Measurements from ENCODE around the gene ITGAE.

DNA sequence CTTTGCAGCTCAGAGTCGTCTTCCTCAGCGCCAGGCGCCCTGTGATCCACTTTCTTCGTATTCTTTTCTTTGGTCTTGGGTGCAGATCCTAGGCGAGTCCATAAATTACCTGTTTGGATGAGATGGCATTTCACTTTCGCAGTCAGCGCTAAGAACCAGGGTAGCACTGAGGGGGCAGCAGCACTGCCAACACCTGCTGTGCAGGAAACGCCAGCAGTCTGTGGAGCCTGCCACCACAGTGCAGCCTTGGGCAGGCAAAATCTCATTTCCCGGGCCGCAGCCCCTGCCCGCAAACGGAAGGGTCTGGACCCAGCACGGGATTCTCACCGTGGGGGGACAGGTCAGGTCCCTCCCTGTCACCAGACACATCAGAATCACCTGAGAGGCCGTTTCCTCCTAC is 12.2 kb upstream of the ITGAE start:
- TF ChIP-seq, protein P1, sequence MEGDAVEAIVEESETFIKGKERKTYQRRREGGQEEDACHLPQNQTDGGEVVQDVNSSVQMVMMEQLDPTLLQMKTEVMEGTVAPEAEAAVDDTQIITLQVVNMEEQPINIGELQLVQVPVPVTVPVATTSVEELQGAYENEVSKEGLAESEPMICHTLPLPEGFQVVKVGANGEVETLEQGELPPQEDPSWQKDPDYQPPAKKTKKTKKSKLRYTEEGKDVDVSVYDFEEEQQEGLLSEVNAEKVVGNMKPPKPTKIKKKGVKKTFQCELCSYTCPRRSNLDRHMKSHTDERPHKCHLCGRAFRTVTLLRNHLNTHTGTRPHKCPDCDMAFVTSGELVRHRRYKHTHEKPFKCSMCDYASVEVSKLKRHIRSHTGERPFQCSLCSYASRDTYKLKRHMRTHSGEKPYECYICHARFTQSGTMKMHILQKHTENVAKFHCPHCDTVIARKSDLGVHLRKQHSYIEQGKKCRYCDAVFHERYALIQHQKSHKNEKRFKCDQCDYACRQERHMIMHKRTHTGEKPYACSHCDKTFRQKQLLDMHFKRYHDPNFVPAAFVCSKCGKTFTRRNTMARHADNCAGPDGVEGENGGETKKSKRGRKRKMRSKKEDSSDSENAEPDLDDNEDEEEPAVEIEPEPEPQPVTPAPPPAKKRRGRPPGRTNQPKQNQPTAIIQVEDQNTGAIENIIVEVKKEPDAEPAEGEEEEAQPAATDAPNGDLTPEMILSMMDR (IDR thresholded peaks at IDR 0.05) = no peak
- TF ChIP-seq POLR2A (IDR thresholded peaks at IDR 0.05) = no peak

Measured in lower leg skin (tissue), 3 donors.